HCT116 (cell line): ENCODE measurements around the gene NR6A1. TPM values are rescaled to one million over a fixed set of nuclear protein-coding genes. Genes with fewer than 3 reads are reported as not detected.

Experiments used
- ATAC-seq: fragments of 200-7000 bp; cut with Tn5 transposase; 2 replicates; pipeline ENCODE4 v1.9.1; 2020; ENCODE audit warnings: mild to moderate bottlenecking, moderate library complexity
- BruUV-seq: library from RNA; stranded (reverse); fragments of 400-500 nt; replicated peaks from 2 replicates; lab custom pipeline; 2021; lab: Mats Ljungman, UMichigan
- CTCF ChIA-PET: fragments of 300-600 bp; sonication (Branson Sonifier 250); formaldehyde crosslinking; loops from one replicate; lab custom pipeline; 2021; ENCODE audit warnings: antibody characterized with exemption; lab: Charles Lee
- POLR2A ChIA-PET: fragments of 300-600, 350-600 bp; sonication (Branson Sonifier 250); formaldehyde crosslinking; loops from one replicate; lab custom pipeline; 2021; ENCODE audit warnings: antibody characterized with exemption; lab: Charles Lee
- RAD21 ChIA-PET, 2 experiments: fragments of 300-600 bp; sonication (Branson Sonifier 250); formaldehyde crosslinking; loops; one replicate each; lab custom pipeline; 2023; ENCODE audit warnings: low total read pairs in 2 of 2; ENCODE audit not compliant: uncharacterized antibody in 2 of 2, unreplicated experiment in 2 of 2, low non-redundant PET in 1 of 2; lab: Charles Lee
- DNase-seq: peaks from one replicate; pipeline ENCODE4 v3.0.0-alpha.2; 2010; ENCODE audit warnings: low read depth, low spot score
- H2AFZ ChIP-seq: fragments of 200-600 bp; shearing (Covaris generic), sonication (generic); 2 replicates; pipeline ENCODE4 v1.6.1; 2017; ENCODE audit warnings: low read depth, mixed run types, mixed read lengths, antibody characterized with exemption, low read length; ENCODE audit not compliant: poor library complexity, severe bottlenecking
- H3K27ac ChIP-seq: 2 replicates; pipeline ENCODE4 v1.5.1; 2012; ENCODE audit warnings: low read depth, low read length
- H3K27me3 ChIP-seq: fragments of 200-600 bp; sonication (generic); 2 replicates; pipeline ENCODE4 v1.6.1; 2016; ENCODE audit warnings: mixed run types, low read length, mixed read lengths; ENCODE audit not compliant: insufficient read depth
- H3K36me3 ChIP-seq, 2 experiments: fragments of 200-500 bp in 1 of 2; fragments of 200-600 bp in 1 of 2; sonication (Bioruptor generic) in 1 of 2; sonication (generic) in 1 of 2; 2 replicates each; pipeline versions ENCODE4 v1.5.1 to v1.6.1; 2014 to 2016; ENCODE audit warnings: low read length in 2 of 2, inconsistent platforms in 1 of 2, mixed read lengths in 1 of 2, mixed run types in 1 of 2; ENCODE audit not compliant: insufficient read depth in 2 of 2, control insufficient read depth in 1 of 2
- H3K4me1 ChIP-seq, 2 experiments: fragments of 200-600 bp in 1 of 2; sonication (generic) in 1 of 2; 2 replicates each; pipeline versions ENCODE4 v1.5.1 to v1.6.1; 2012 to 2017; ENCODE audit warnings: low read length in 2 of 2, inconsistent platforms in 1 of 2, mild to moderate bottlenecking in 1 of 2, mixed read lengths in 1 of 2, mixed run types in 1 of 2, moderate library complexity in 1 of 2; ENCODE audit not compliant: insufficient read depth in 2 of 2, control insufficient read depth in 1 of 2
- H3K4me2 ChIP-seq: fragments of 200-600 bp; sonication (generic); 2 replicates; pipeline ENCODE4 v1.6.1; 2017; ENCODE audit warnings: mixed run types, low read length, mixed read lengths
- H3K4me3 ChIP-seq, 2 experiments: fragments of 200-600 bp in 1 of 2; sonication (generic) in 1 of 2; replicated peaks in 1 of 2; 2 replicates each; pipeline ENCODE4 v1.5.1; 2011 to 2016; ENCODE audit warnings: low read length in 2 of 2, control low read depth in 1 of 2, low read depth in 1 of 2, mild to moderate bottlenecking in 1 of 2, mixed read lengths in 1 of 2, mixed run types in 1 of 2
- H3K79me2 ChIP-seq: fragments of 200-600 bp; sonication (generic); 2 replicates; pipeline ENCODE4 v1.6.1; 2017; ENCODE audit warnings: mild to moderate bottlenecking, mixed run types, low read length, moderate library complexity, mixed read lengths; ENCODE audit not compliant: insufficient read depth
- H3K9ac ChIP-seq: fragments of 200-600 bp; sonication (generic); 2 replicates; pipeline ENCODE4 v1.6.1; 2016; ENCODE audit warnings: low read length, mixed read lengths
- H3K9me2 ChIP-seq: fragments of 200-600 bp; sonication (generic), shearing (Covaris generic); 2 replicates; pipeline ENCODE4 v1.6.1; 2017; ENCODE audit warnings: mixed run types, mild to moderate bottlenecking, moderate library complexity; ENCODE audit not compliant: insufficient read depth
- H3K9me3 ChIP-seq, 2 experiments: fragments of 200-500 bp in 1 of 2; fragments of 200-600 bp in 1 of 2; sonication (Bioruptor generic) in 1 of 2; sonication (generic) in 1 of 2; 2 replicates each; pipeline ENCODE4 v1.6.1; 2014 to 2017; ENCODE audit warnings: low read length in 2 of 2, mixed read lengths in 2 of 2, inconsistent platforms in 1 of 2, low read depth in 1 of 2, mild to moderate bottlenecking in 1 of 2, mixed run types in 1 of 2, moderate library complexity in 1 of 2; ENCODE audit not compliant: control insufficient read depth in 1 of 2, insufficient read depth in 1 of 2
- H4K20me1 ChIP-seq: fragments of 200-600 bp; sonication (generic), shearing (Covaris generic); 2 replicates; pipeline ENCODE4 v1.6.1; 2017; ENCODE audit warnings: mixed run types, mild to moderate bottlenecking, moderate library complexity; ENCODE audit not compliant: insufficient read depth
- ATF3 ChIP-seq: IDR thresholded peaks from 2 replicates; pipeline ENCODE4 v1.6.1; 2012
- CTCF ChIP-seq, 3 experiments: fragments of 200-600 bp in 1 of 3; sonication (generic) in 1 of 3; IDR thresholded peaks in 2 of 3; conservative IDR thresholded peaks in 1 of 3; 2 replicates each; pipeline ENCODE4 v1.5.1; 2012 to 2017; ENCODE audit warnings: low read depth in 2 of 3, low read length in 2 of 3, antibody characterized with exemption in 1 of 3, borderline replicate concordance in 1 of 3, control low read depth in 1 of 3, mild to moderate bottlenecking in 1 of 3, mixed read lengths in 1 of 3, mixed run types in 1 of 3, moderate library complexity in 1 of 3; ENCODE audit not compliant: insufficient read depth in 1 of 3
- EGR1 ChIP-seq: IDR thresholded peaks from 2 replicates; pipeline ENCODE4 v1.6.1; 2012; ENCODE audit warnings: low read depth
- ELF1 ChIP-seq: IDR thresholded peaks from 2 replicates; pipeline ENCODE4 v1.6.1; 2012; ENCODE audit warnings: low read depth, borderline replicate concordance
- EZH2phosphoT487 ChIP-seq: fragments of 200-600 bp; IDR thresholded peaks from 2 replicates; pipeline ENCODE4 v1.6.1; 2018; ENCODE audit warnings: antibody characterized with exemption, borderline replicate concordance
- FOSL1 ChIP-seq: IDR thresholded peaks from 2 replicates; pipeline ENCODE4 v1.6.1; 2012; ENCODE audit warnings: low read depth
- JUND ChIP-seq: IDR thresholded peaks from 2 replicates; pipeline ENCODE4 v1.6.1; 2012
- POLR2A ChIP-seq: IDR thresholded peaks from 2 replicates; pipeline ENCODE4 v1.7.0; 2011; ENCODE audit warnings: borderline replicate concordance; ENCODE audit not compliant: insufficient read depth, insufficient read length; ENCODE audit errors: extremely low read depth
- POLR2AphosphoS5 ChIP-seq: IDR thresholded peaks from 2 replicates; pipeline ENCODE4 v1.6.1; 2011; ENCODE audit warnings: mild to moderate bottlenecking, low read depth, low read length, moderate library complexity
- RAD21 ChIP-seq: IDR thresholded peaks from 2 replicates; pipeline ENCODE4 v1.6.1; 2012; ENCODE audit warnings: low read depth, mild to moderate bottlenecking
- SIN3A ChIP-seq: IDR thresholded peaks from 2 replicates; pipeline ENCODE4 v1.6.1; 2012; ENCODE audit warnings: low read depth
- SP1 ChIP-seq: IDR thresholded peaks from 2 replicates; pipeline ENCODE4 v1.6.1; 2012; ENCODE audit warnings: low read depth
- SRF ChIP-seq: IDR thresholded peaks from 2 replicates; pipeline ENCODE4 v1.6.1; 2012; ENCODE audit warnings: low read depth
- TCF7L2 ChIP-seq: IDR thresholded peaks from 2 replicates; pipeline ENCODE4 v1.7.0; 2011; ENCODE audit warnings: borderline replicate concordance, inconsistent platforms; ENCODE audit not compliant: insufficient read depth, insufficient read length; ENCODE audit errors: extremely low read depth
- ZNF274 ChIP-seq: fragments of 200-500 bp; sonication (Bioruptor generic); IDR thresholded peaks from 2 replicates; pipeline ENCODE4 v1.6.1; 2014; ENCODE audit warnings: mild to moderate bottlenecking, low read depth, low read length, inconsistent platforms
- intact Hi-C: fragments of 100-400 bp; cut with micrococcal nuclease; formaldehyde crosslinking; loops from 2 replicates; pipeline ENCODE4 v1.10.0; 2022
- total RNA-seq: library from RNA; stranded (reverse); gene quantifications from one replicate; pipeline ENCODE4 v1.2.1, GENCODE V29; 2021; ENCODE audit not compliant: unreplicated experiment
- TF ChIP-seq, protein P1 (sequence below): IDR thresholded peaks from 2 replicates; pipeline ENCODE4 v1.6.1; 2012; ENCODE audit warnings: low read depth

Gene NR6A1
- total RNA-seq, 1 experiment from 2014 or later: 9.9 TPM

GRCh38 chr9:124584631-124585030, 186.5 kb downstream of the NR6A1 start:
- no peak overlapping the region for H3K9ac ChIP-seq
- no peak overlapping the region for H3K27ac ChIP-seq
- no TSS peak for BruUV-seq
- no peaks in the 10 kb centered on the region for H3K27me3 ChIP-seq
- DNase-seq: no peak
- intact Hi-C loops: no loop called here
- peaks cover 0 to 8% of the 10 kb centered on the region in 2 experiments; a peak in 1 of 4 replicates for H3K4me1 ChIP-seq
- TF ChIP-seq SP1 (no peak), SIN3A (no peak), EZH2phosphoT487 (no peak), EGR1 (no peak), ELF1 (no peak), POLR2AphosphoS5 (no peak), POLR2A (no peak), ZNF274 (no peak), FOSL1 (no peak), CTCF (IDR thresholded peaks at IDR 0.05 in 2 of 3, conservative IDR thresholded peaks at IDR 0.05 in 1 of 3; ENCODE audit: borderline replicate concordance in 1 of 3, insufficient read depth in 1 of 3, low read depth in 2 of 3, low read length in 2 of 3) (no peak), JUND (no peak), TCF7L2 (no peak), RAD21 (no peak), SRF (no peak), ATF3 (no peak)
- TF ChIP-seq, protein P1, sequence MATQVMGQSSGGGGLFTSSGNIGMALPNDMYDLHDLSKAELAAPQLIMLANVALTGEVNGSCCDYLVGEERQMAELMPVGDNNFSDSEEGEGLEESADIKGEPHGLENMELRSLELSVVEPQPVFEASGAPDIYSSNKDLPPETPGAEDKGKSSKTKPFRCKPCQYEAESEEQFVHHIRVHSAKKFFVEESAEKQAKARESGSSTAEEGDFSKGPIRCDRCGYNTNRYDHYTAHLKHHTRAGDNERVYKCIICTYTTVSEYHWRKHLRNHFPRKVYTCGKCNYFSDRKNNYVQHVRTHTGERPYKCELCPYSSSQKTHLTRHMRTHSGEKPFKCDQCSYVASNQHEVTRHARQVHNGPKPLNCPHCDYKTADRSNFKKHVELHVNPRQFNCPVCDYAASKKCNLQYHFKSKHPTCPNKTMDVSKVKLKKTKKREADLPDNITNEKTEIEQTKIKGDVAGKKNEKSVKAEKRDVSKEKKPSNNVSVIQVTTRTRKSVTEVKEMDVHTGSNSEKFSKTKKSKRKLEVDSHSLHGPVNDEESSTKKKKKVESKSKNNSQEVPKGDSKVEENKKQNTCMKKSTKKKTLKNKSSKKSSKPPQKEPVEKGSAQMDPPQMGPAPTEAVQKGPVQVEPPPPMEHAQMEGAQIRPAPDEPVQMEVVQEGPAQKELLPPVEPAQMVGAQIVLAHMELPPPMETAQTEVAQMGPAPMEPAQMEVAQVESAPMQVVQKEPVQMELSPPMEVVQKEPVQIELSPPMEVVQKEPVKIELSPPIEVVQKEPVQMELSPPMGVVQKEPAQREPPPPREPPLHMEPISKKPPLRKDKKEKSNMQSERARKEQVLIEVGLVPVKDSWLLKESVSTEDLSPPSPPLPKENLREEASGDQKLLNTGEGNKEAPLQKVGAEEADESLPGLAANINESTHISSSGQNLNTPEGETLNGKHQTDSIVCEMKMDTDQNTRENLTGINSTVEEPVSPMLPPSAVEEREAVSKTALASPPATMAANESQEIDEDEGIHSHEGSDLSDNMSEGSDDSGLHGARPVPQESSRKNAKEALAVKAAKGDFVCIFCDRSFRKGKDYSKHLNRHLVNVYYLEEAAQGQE: no peak
- no peaks in the 10 kb centered on the region for H3K9me2 ChIP-seq
- CTCF ChIA-PET: no interaction called here
- no peak overlapping the region for H3K4me3 ChIP-seq
- POLR2A ChIA-PET: no interaction called here
- RAD21 ChIA-PET: no interaction called here
- no peak for ATAC-seq
- no peaks in the 10 kb centered on the region for H4K20me1 ChIP-seq
- no peak overlapping the region for H3K4me2 ChIP-seq
- no peaks in the 10 kb centered on the region for H3K9me3 ChIP-seq
- H2AFZ ChIP-seq: no peak overlapping the region
- no peaks in the 10 kb centered on the region; the same call in 1 of the 2 replicates for H3K79me2 ChIP-seq
- no peaks in the 10 kb centered on the region for H3K36me3 ChIP-seq
